ENCODE measurements around the gene CCR4. TPM values are rescaled to one million over a fixed set of nuclear protein-coding genes. Genes with fewer than 3 reads are reported as not detected.
A peak's percentile ranks its signal among the peaks of the same experiment; 100 is the strongest.

The CCR4 gene
- total and polyA plus RNA-seq, 9 of the 15 experiments (the other 6 are each of a cell fraction or from before 2014, with no cell fraction given): 0.04 to 0.47 (median 0.25) TPM; not detected in 1

GRCh38 chr3:32903953-32904352 is 47.5 kb upstream of the CCR4 start:
- no peaks in the 10 kb centered on the region for H4K20me1 ChIP-seq (replicated peaks; ENCODE audit: control insufficient read depth, insufficient read depth, low read length)
- H3K27me3 ChIP-seq (ENCODE audit: control insufficient read depth in 2 of 2, insufficient read depth in 2 of 2, low read length in 2 of 2): peaks cover 15 to 19% of the 10 kb centered on the region in 2 experiments
- H2AFZ ChIP-seq (ENCODE audit: low read depth, low read length): peak overlapping the region; percentile 55; the same call in 1 of the 2 replicates
- H3K27ac ChIP-seq (ENCODE audit: extremely low read depth, low read depth, low read length): no peak overlapping the region
- TF ChIP-seq PRDM10 (IDR thresholded peaks at IDR 0.05; ENCODE audit: partially characterized antibody) (peak; percentile 67), HIVEP1 (CRISPR knock-in tag; IDR thresholded peaks at IDR 0.05) (no peak)
- ATAC-seq: no peak
- no peak overlapping the region for H3K4me2 ChIP-seq (ENCODE audit: insufficient read depth, low read length)
- FAIRE-seq: no peak
- 53% methylated on average over 10 of the region's 10 CpGs for WGBS (ENCODE audit: insufficient coverage, low coverage, missing lambda C conversion rate)
- no peaks in the 10 kb centered on the region for H3K36me3 ChIP-seq (ENCODE audit: control insufficient read depth, insufficient read depth, low read length)
- in situ Hi-C loops (cut with MboI) (no loop called here), intact Hi-C loops (cut with micrococcal nuclease) (no loop called here)
- H3K79me2 ChIP-seq (ENCODE audit: control insufficient read depth, insufficient read depth, low read length): no peaks in the 10 kb centered on the region
- H3K4me3 ChIP-seq: no peak overlapping the region
- no TSS peak for BruUV-seq (replicated peaks)
- H3K9me1 ChIP-seq (ENCODE audit: control insufficient read depth, insufficient read depth, low read length): no peaks in the 10 kb centered on the region
- no peak overlapping the region for H3K9ac ChIP-seq (ENCODE audit: insufficient read depth in 1 of 2, low read depth in 2 of 2, low read length in 2 of 2)
- CTCF ChIA-PET (ENCODE audit: low intra/inter-chr PET ratio): no interaction called here
- no peaks in the 10 kb centered on the region for H3K9me3 ChIP-seq (replicated peaks; ENCODE audit: control insufficient read depth, insufficient read depth, low read depth, low read length)
- POLR2A ChIA-PET: interaction anchor here (0.8 kb wide), 1 partner anchor 34 kb away, joined by 3 read pairs; no protein-coding TSS in a partner anchor
- peaks cover 0 to 2% of the 10 kb centered on the region in 2 experiments; a peak in 1 of 5 replicates for H3K4me1 ChIP-seq (replicated peaks in 1 of 2; ENCODE audit: control insufficient read depth in 2 of 2, insufficient read depth in 2 of 2, low read length in 2 of 2)
- no peak for DNase-seq (ENCODE audit: extremely low read depth in 1 of 4, low spot score in 3 of 4)

All from K562 (cell line).